WTC11 (cell line): ENCODE data around the gene PKLR. TPM values are rescaled to one million over a fixed set of nuclear protein-coding genes. Genes with fewer than 3 reads are reported as not detected.
A peak's percentile ranks its signal among the peaks of the same experiment; 100 is the strongest.

ENCODE experiments used
- AFF4 ChIP-seq: sonication (generic); formaldehyde crosslinking; IDR thresholded peaks from 2 replicates; pipeline ENCODE4 v1.8.1; 2023; ENCODE audit warnings: mild to moderate bottlenecking, missing genetic modification reagents, borderline replicate concordance
- CDX4 ChIP-seq: fragments of 250-450 bp; sonication (Bioruptor Pico); IDR thresholded peaks from 2 replicates; pipeline ENCODE4 v1.9.0; 2021; ENCODE audit warnings: moderate library complexity, mild to moderate bottlenecking, inconsistent platforms, borderline replicate concordance
- CREM ChIP-seq: sonication (generic); formaldehyde crosslinking; IDR thresholded peaks from 2 replicates; pipeline ENCODE4 v1.8.1; 2022; ENCODE audit warnings: mild to moderate bottlenecking, missing genetic modification reagents, moderate library complexity
- E2F4 ChIP-seq: sonication (generic); formaldehyde crosslinking; IDR thresholded peaks from 2 replicates; pipeline ENCODE4 v1.8.1; 2022; ENCODE audit warnings: low read depth, mild to moderate bottlenecking, moderate library complexity, missing genetic modification reagents, borderline replicate concordance
- E2F5 ChIP-seq: sonication (generic); formaldehyde crosslinking; IDR thresholded peaks from 2 replicates; pipeline ENCODE4 v1.8.1; 2022; ENCODE audit warnings: mild to moderate bottlenecking, moderate library complexity, missing genetic modification reagents
- FOXJ3 ChIP-seq: sonication (generic); formaldehyde crosslinking; IDR thresholded peaks from 2 replicates; pipeline ENCODE4 v1.9.0; 2021; ENCODE audit warnings: missing genetic modification reagents, mild to moderate bottlenecking, borderline replicate concordance
- GABPB1 ChIP-seq: sonication (generic); formaldehyde crosslinking; IDR thresholded peaks from 2 replicates; pipeline ENCODE4 v1.8.1; 2023; ENCODE audit warnings: mild to moderate bottlenecking, missing genetic modification reagents
- IRF1 ChIP-seq: sonication (generic); formaldehyde crosslinking; IDR thresholded peaks from 2 replicates; pipeline ENCODE4 v1.8.0; 2023; ENCODE audit warnings: missing genetic modification reagents
- KAT7 ChIP-seq: sonication (generic); formaldehyde crosslinking; IDR thresholded peaks from 2 replicates; pipeline ENCODE4 v1.8.1; 2023; ENCODE audit warnings: missing genetic modification reagents, mild to moderate bottlenecking, borderline replicate concordance
- NFE2L1 ChIP-seq: sonication (generic); formaldehyde crosslinking; IDR thresholded peaks from 2 replicates; pipeline ENCODE4 v1.8.1; 2023; ENCODE audit warnings: missing genetic modification reagents
- NFYB ChIP-seq: sonication (generic); formaldehyde crosslinking; conservative IDR thresholded peaks from 2 replicates; pipeline ENCODE4 v1.8.0; 2022; ENCODE audit warnings: low read depth, missing genetic modification reagents
- NR3C1 ChIP-seq: sonication (generic); formaldehyde crosslinking; conservative IDR thresholded peaks from 2 replicates; pipeline ENCODE4 v1.8.1; 2023; ENCODE audit warnings: low read depth, mild to moderate bottlenecking, missing genetic modification reagents
- PRDM15 ChIP-seq: sonication (generic); formaldehyde crosslinking; IDR thresholded peaks from 2 replicates; pipeline ENCODE4 v1.8.0; 2022; ENCODE audit warnings: missing genetic modification reagents
- PRRX2 ChIP-seq: fragments of 250-450 bp; sonication (Bioruptor Pico); IDR thresholded peaks from 2 replicates; pipeline ENCODE4 v1.8.0; 2021; ENCODE audit warnings: mild to moderate bottlenecking
- RORB ChIP-seq: fragments of 250-450 bp; sonication (Bioruptor Pico); IDR thresholded peaks from 2 replicates; pipeline ENCODE4 v1.9.0; 2021; ENCODE audit warnings: mild to moderate bottlenecking
- SMAD3 ChIP-seq: sonication (generic); formaldehyde crosslinking; IDR thresholded peaks from 2 replicates; pipeline ENCODE4 v1.8.0; 2022; ENCODE audit warnings: missing genetic modification reagents, mild to moderate bottlenecking, borderline replicate concordance
- SMAD4 ChIP-seq: sonication (generic); formaldehyde crosslinking; IDR thresholded peaks from 2 replicates; pipeline ENCODE4 v1.8.0; 2022; ENCODE audit warnings: mild to moderate bottlenecking, missing genetic modification reagents
- USF1 ChIP-seq: sonication (generic); formaldehyde crosslinking; IDR thresholded peaks from 2 replicates; pipeline ENCODE4 v1.8.0; 2022; ENCODE audit warnings: mild to moderate bottlenecking, missing genetic modification reagents
- USF2 ChIP-seq: sonication (generic); formaldehyde crosslinking; IDR thresholded peaks from 2 replicates; pipeline ENCODE4 v1.8.1; 2023; ENCODE audit warnings: mild to moderate bottlenecking, missing genetic modification reagents, moderate library complexity
- ZNF232 ChIP-seq: sonication (generic); formaldehyde crosslinking; IDR thresholded peaks from 2 replicates; pipeline ENCODE4 v1.8.0; 2022; ENCODE audit warnings: mild to moderate bottlenecking, missing genetic modification reagents
- ZNF532 ChIP-seq: fragments of 250-450 bp; sonication (Bioruptor Pico); IDR thresholded peaks from 2 replicates; pipeline ENCODE4 v1.9.0; 2021; ENCODE audit warnings: mild to moderate bottlenecking, borderline replicate concordance
- total RNA-seq: library from RNA; stranded (reverse); gene quantifications from 3 replicates; pipeline ENCODE4 v1.2.3, GENCODE V29; 2021

PKLR gene
- total RNA-seq, 1 experiment from 2014 or later: 1.5 TPM

GRCh38 chr1:155255243-155256007, 45.8 kb downstream of the PKLR start, which contains the start of gene ENTREP3 (continued):
- no peak for TF ChIP-seq AFF4 (CRISPR knock-in tag)
- no peak for TF ChIP-seq ZNF232
- TF ChIP-seq USF2 (CRISPR knock-in tag): peak; percentile 56
- TF ChIP-seq GABPB1 (CRISPR knock-in tag): no peak
- no peak for TF ChIP-seq CDX4 (CRISPR knock-in tag)
- TF ChIP-seq NFE2L1 (CRISPR knock-in tag): no peak
- TF ChIP-seq PRRX2 (CRISPR knock-in tag): no peak
- no peak for TF ChIP-seq NR3C1 (CRISPR knock-in tag)
- TF ChIP-seq SMAD3 (CRISPR knock-in tag): no peak
- TF ChIP-seq E2F5 (CRISPR knock-in tag): no peak
- TF ChIP-seq USF1 (CRISPR knock-in tag): no peak
- TF ChIP-seq NFYB: no peak
- TF ChIP-seq E2F4 (CRISPR knock-in tag): no peak
- no peak for TF ChIP-seq FOXJ3 (CRISPR knock-in tag)
- no peak for TF ChIP-seq SMAD4 (CRISPR knock-in tag)
- TF ChIP-seq IRF1 (CRISPR knock-in tag): no peak
- TF ChIP-seq RORB: no peak
- TF ChIP-seq KAT7 (CRISPR knock-in tag): no peak
- peak; percentile 80 for TF ChIP-seq PRDM15 (CRISPR knock-in tag)
- TF ChIP-seq ZNF532 (CRISPR knock-in tag): no peak
- no peak for TF ChIP-seq CREM (CRISPR knock-in tag)
